A673 (cell line): ENCODE results near the gene ZNF444. TPM values are rescaled to one million over a fixed set of nuclear protein-coding genes. Genes with fewer than 3 reads are reported as not detected.

Source experiments
- BruUV-seq: library from RNA; stranded (reverse); fragments of 400-500 nt; replicated peaks from 2 replicates; lab custom pipeline; 2021; lab: Mats Ljungman, UMichigan
- CTCF ChIA-PET: fragments of 300-600 bp; sonication (Branson Sonifier 250); formaldehyde crosslinking; loops from one replicate; lab custom pipeline; 2022; ENCODE audit warnings: antibody characterized with exemption; lab: Charles Lee
- POLR2A ChIA-PET: fragments of 300-600 bp; sonication (Branson Sonifier 250); formaldehyde crosslinking; loops from one replicate; lab custom pipeline; 2022; ENCODE audit warnings: antibody characterized with exemption; ENCODE audit not compliant: low non-redundant PET; lab: Charles Lee
- DNase-seq: peaks from one replicate; pipeline ENCODE4 v3.0.0-alpha.2; 2015; ENCODE audit warnings: low spot score
- H3K27ac ChIP-seq: fragments of 200-600 bp; sonication (generic); 2 replicates; pipeline ENCODE4 v1.5.1; 2016; ENCODE audit warnings: mixed run types, low read depth, mild to moderate bottlenecking, mixed read lengths, antibody characterized with exemption, low read length; ENCODE audit not compliant: poor library complexity, severe bottlenecking
- H3K27me3 ChIP-seq: fragments of 200-600 bp; sonication (generic); replicated peaks from 2 replicates; pipeline ENCODE4 v1.6.1; 2017; ENCODE audit warnings: mixed run types, low read depth, mild to moderate bottlenecking, mixed read lengths, antibody characterized with exemption, low read length; ENCODE audit not compliant: insufficient read depth, poor library complexity
- H3K36me3 ChIP-seq: fragments of 200-600 bp; sonication (generic); 2 replicates; pipeline ENCODE4 v1.6.1; 2016; ENCODE audit warnings: mixed run types, mild to moderate bottlenecking, mixed read lengths, antibody characterized with exemption, low read length; ENCODE audit not compliant: insufficient read depth, poor library complexity, severe bottlenecking
- H3K4me1 ChIP-seq: fragments of 200-600 bp; sonication (generic); 2 replicates; pipeline ENCODE4 v1.6.1; 2017; ENCODE audit warnings: mixed run types, mild to moderate bottlenecking, mixed read lengths, antibody characterized with exemption, low read length; ENCODE audit not compliant: insufficient read depth, poor library complexity, severe bottlenecking
- H3K4me3 ChIP-seq: fragments of 200-600 bp; sonication (generic); 2 replicates; pipeline ENCODE4 v1.5.1; 2016; ENCODE audit warnings: low read depth, mixed run types, mild to moderate bottlenecking, mixed read lengths, low read length; ENCODE audit not compliant: poor library complexity, severe bottlenecking
- H3K9me3 ChIP-seq: fragments of 200-600 bp; sonication (generic); 2 replicates; pipeline ENCODE4 v1.6.1; 2016; ENCODE audit warnings: mixed run types, low read depth, mild to moderate bottlenecking, mixed read lengths, antibody characterized with exemption, low read length; ENCODE audit not compliant: poor library complexity, severe bottlenecking
- CTCF ChIP-seq: fragments of 300-800, 200-600 bp; sonication (generic); conservative IDR thresholded peaks from 2 replicates; pipeline ENCODE4 v1.5.1; 2017; ENCODE audit warnings: low read depth, mild to moderate bottlenecking, antibody characterized with exemption, low read length, moderate library complexity, mixed read lengths
- EZH2 ChIP-seq: fragments of 200-600 bp; sonication (generic); IDR thresholded peaks from 2 replicates; pipeline ENCODE4 v1.6.1; 2017; ENCODE audit warnings: borderline replicate concordance, low read depth, mild to moderate bottlenecking, mixed read lengths, antibody characterized with exemption, low read length; ENCODE audit not compliant: poor library complexity, severe bottlenecking
- intact Hi-C: fragments of 100-400 bp; cut with micrococcal nuclease; formaldehyde crosslinking; loops from one replicate; pipeline ENCODE4 v1.10.0; 2022; ENCODE audit not compliant: unreplicated experiment
- total RNA-seq: library from RNA; stranded (reverse); gene quantifications from 2 replicates; pipeline ENCODE4 v1.2.3, GENCODE V29; 2021

The ZNF444 gene
- total RNA-seq, 1 experiment from 2014 or later, result 45.3 TPM

GRCh38 chr19:56123266-56123891 is 17.7 kb upstream of the ZNF444 start:
- no peak overlapping the region for H3K4me3 ChIP-seq
- POLR2A ChIA-PET, result no interaction called here
- CTCF ChIA-PET, result no interaction called here

DNA sequence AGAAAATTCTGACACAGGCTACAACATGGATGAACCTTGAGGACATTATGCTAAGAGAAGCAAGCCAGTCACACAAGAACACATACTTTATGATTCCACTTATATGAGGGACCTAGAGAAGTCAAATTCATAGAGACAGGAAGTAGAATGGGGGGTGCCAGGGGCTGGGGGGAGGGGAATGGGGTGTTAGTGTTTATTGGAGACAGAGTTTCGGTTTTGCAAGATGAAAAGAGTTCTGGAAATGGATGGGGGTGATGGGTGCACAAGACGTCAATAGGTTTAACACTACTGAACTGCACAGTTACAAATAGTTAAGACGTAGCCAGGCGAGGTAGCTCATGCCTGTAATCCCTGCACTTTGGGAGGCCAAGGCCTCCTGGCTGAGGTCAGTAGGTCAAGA is 16.5 kb upstream of the ZNF444 start:
- H3K4me1 ChIP-seq, result peaks cover 3% of the 10 kb centered on the region
- no peak for DNase-seq
- no peak overlapping the region for H3K27ac ChIP-seq
- no peaks in the 10 kb centered on the region for H3K9me3 ChIP-seq
- ChIA-PET POLR2A (no interaction called here), CTCF (no interaction called here)
- no peaks in the 10 kb centered on the region for H3K36me3 ChIP-seq
- H3K4me3 ChIP-seq, result no peak overlapping the region
- intact Hi-C loops, result no loop called here
- BruUV-seq, result no TSS peak
- TF ChIP-seq CTCF (no peak), EZH2 (no peak)
- no peaks in the 10 kb centered on the region for H3K27me3 ChIP-seq

More at GRCh38 chr19:56123266-56123891, 17.7 kb upstream of the ZNF444 start:
- no peak for DNase-seq
- intact Hi-C loops, result no loop called here
- Histone ChIP-seq H3K27me3 (no peaks in the 10 kb centered on the region), H3K4me1 (peaks cover 10% of the 10 kb centered on the region), H3K27ac (no peak overlapping the region), H3K9me3 (no peaks in the 10 kb centered on the region), H3K36me3 (no peaks in the 10 kb centered on the region)
- TF ChIP-seq EZH2, result no peak
- no TSS peak for BruUV-seq

- ChIA-PET CTCF (no interaction called here), POLR2A (no interaction called here)
- TF ChIP-seq CTCF, result no peak
- no peak for TF ChIP-seq EZH2
- Histone ChIP-seq H3K27me3 (no peaks in the 10 kb centered on the region), H3K27ac (no peak overlapping the region), H3K4me3 (no peak overlapping the region), H3K9me3 (no peaks in the 10 kb centered on the region), H3K4me1 (no peaks in the 10 kb centered on the region), H3K36me3 (no peaks in the 10 kb centered on the region)
- BruUV-seq, result no TSS peak
- intact Hi-C loops, result no loop called here
- no peak for DNase-seq
Observed at GRCh38 chr19:56125806-56126590, 15.1 kb upstream of the ZNF444 start.
